Putamen (tissue), 1 donor: Measurements from ENCODE around the gene EIF1AX.
A peak's percentile ranks its signal among the peaks of the same experiment; 100 is the strongest.
"Not testable (repeated sequence)": the region's sequence is repeated elsewhere in the genome, so short reads cannot be mapped to it uniquely, and the experiment has no call there.

Source experiments
- DNase-seq: peaks from one replicate; pipeline ENCODE4 v3.0.0-alpha.2; 2016; ENCODE audit warnings: low spot score

The EIF1AX gene, protein sequence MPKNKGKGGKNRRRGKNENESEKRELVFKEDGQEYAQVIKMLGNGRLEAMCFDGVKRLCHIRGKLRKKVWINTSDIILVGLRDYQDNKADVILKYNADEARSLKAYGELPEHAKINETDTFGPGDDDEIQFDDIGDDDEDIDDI

DNA sequence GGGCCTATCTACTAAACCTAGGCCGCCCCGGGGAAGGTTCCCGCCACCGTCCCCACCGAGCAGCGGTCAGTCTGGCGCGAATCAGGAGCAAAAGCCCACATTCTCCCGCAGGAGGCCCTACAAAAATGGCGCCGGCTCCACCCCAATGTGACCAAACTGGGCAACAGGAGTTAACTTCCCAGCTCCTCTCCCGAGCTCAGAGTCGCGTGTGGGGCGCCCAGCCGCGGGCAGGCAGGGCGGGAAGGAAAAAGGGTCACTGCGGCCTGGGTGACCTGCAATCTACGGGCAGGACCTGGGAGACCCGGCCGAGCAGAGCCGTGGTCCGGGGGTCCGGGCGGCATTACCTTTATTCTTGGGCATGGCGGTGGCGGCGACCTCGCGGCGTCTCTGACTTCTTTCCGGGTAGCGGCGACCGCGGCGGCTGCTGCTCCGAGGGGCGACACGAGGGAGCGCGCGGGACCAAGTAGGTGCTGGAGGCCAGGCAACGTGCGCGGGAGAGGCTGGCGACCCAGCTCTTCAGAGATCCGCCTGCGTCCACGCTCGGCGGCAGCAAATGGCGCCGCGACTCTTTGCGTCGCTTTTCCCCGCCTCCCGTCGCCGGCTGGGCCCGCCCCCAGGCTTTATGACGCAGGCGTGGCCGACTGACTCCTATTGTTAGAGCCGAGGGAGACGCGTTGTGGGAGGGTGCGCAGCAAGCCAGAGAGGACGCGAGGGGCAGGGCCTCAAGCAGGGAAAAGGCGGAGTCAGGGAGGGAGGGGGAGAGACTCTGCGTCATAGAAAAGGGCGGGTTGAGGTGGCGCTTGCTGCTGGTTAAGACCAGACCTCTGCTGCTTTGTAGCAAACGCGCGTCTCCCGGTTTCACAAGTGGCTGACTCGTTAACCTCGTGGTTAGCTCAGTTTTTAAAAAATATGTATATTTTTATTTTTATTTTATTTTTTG is at the start of gene EIF1AX:
TSS of gene EIF1AX (minus strand) at position 558 of the 940 bp plus-strand sequence. CDS start at position 360, 198 bp downstream.
- peak; percentile 97 for DNase-seq

DNA sequence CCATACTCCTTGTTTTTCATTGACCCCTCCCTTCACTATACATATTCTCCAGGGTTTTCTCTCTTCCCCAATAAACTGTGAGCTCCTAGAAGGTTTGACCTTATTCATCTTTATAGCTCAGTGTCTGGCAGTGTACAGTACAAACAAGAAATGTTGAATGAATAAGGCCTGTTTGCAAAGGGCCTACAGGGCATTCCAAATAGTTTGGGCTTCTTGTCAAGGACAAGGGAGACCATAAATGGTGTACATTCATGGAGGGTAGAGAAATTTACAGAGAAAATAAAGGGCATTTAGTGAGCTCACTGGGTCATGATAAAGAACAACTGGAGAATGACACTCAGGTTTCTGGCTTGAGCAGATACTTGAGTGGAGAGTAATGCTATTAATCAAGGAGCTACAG is 47.5 kb upstream of the EIF1AX start:
- no peak for DNase-seq

DNA sequence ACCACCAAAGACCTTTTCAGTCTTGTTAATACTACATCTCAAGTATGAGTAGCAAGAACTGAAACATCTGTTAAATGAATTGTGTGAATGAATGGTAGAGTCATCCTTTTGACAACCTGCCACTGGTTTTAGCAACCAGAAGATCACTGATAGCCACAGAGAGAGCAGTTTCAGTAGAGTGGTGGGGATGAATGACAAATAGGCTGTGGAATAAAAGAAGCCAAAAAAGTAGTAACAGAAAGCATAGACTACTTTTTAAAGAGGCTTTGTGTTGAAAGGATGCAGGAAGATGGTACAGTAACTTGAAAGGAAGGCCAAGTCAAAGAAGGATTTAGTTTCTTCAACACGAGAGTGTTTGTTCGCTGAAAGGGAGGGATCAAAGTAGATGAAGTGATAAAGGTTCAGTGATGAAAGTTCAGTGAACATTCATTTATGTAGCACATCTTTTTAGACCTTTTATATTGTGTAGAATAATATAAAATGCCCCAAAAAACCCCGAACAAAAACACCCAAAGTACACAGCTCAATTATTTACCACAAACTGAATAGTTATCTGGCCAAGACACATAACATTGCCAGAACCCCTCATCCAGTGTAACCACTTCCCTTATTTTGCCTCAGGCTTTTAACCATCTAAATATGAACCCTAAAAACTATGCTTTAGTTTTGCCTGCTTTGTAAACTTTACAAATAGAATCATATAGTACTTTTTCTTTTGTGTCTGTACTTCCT is 40.1 kb upstream of the EIF1AX start:
- no peak for DNase-seq

DNA sequence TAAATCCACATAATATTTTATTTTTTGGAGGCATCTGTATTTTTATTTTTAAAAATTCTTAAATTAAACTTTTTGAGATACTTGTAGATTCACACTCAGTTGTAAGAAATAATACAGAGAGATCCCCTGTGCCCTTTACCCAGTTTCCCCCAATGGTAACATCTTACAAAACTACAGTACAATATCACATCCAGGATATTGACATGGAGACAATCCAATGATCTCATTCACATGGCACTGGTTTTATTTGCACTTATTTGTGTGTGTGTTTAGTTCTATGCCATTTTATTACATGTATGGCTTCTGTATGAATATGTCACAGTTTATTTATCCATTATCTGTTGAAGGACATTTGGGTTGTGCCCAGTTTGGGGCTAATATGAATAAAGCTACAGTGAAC is 35.5 kb upstream of the EIF1AX start:
- no peak for DNase-seq

DNA sequence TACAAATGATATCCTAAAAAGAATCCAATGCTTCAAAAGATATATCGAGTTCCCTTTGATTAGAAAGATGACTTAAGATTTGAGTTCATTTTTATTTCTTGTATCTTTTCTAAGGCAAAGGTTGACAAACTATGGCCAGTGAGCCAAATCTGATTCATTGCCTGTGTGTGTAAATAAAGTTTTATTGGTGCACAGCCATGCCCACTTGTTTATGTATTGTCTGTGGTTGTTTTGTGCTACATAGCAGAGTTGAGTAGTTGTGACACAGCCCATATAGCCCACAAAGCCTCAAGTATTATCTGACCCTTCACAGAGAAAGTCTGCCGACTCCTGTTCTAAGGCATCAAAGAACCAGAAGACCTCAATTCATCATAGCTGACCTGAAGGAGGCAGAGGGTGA is 32.2 kb upstream of the EIF1AX start:
- DNase-seq = no peak

DNA sequence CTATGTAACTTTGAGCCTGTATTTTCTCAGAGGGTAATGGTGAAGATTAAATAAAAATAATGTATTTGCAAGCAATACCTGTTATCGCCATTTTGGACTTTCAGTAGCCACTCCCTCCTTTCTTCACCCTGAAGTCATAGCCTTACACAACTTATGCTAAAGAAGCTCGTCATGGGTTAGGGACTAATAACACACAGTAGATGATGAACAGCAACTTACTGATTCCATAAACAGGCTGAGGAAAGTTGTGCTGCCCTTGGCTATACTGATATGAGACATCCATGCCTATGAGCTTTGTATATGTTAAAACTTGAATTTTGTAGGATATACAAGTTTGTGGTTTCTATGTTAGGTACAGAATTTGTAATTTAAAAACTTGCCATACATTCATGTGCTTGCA is 31.7 kb upstream of the EIF1AX start:
- no peak for DNase-seq

DNA sequence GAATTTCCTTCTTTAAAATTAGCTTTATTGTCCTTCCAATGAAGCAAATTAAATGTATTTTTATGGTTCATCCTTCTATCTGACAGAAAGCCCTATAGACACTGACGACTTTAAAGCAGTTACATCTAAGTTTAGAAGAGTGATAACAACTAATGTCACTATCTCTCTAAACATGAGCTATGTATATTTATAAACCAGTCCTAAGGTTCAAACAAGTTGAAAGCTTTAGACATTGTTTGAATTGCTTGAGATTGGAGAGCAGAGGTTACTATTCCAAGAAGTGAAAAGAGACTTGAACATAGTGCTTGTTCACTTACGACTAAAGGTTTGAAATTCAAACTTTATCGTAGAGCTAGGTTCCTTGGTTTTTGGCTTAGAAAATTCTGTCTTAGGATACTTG is 30.2 kb upstream of the EIF1AX start:
- DNase-seq = no peak

DNA sequence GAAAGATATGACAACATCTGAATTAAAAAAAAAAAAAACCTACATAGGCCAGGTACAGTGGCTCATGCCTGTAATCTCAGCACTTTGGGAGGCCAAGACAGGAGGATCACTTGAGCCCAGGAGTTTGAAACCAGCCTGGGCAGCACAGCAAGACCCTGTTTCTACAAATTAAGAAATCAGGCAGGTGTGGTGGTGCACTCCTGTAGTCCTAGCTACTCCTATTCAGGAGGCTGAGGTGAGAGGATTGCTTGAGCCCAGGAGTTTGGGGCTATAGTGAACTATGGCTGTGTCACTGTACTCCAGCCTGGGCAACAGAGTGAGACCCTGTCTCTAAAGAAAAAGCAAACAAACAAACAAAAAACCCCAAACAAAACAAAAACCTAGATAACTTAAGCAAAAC is 20.9 kb upstream of the EIF1AX start:
- DNase-seq = not testable (repeated sequence)

DNA sequence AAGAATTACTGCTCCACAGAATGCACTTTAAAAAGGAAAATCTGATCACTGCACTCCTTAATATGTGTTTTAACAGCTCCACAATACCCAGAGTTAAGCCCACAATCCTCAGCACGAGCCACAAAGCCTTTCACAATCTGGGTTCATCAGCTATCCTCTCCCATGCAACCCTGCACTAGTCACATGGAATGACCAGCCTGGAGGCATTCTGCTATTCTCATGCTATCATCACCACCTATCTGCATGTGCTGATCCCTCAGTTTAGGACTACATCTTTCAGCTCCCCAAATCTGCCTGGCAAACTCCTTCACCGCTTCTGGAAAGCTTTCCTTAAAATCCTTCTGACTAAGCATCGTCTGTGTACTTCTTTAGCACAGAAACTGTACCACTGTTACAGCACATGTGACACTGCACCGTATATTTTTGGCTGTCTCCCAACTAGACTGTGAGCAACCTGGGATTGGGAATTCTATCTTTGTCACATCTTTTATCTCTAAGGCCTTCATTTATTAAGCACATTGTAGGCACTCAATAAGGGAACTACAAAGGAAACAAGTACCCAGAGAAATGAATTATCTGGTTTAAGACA is 18.3 kb upstream of the EIF1AX start:
- peak; percentile 36 for DNase-seq

DNA sequence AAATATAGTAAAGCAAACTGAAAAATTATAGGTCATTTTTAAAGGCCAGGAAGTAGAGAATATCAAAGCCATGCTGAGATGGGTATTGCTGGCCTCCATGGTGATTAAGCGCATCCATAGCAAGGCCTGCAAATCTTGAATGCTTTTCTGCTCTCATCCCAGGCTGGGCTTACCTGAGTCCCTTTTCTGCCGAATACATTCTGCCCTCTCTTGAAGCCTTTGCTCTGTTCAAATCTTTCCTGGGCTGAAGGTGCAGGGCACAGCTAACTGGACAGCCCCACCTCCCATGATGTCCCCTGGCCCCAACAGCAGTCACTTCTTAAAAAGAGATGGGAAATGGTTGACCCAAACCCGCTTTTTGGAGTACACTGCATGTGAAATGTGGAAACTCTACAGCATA is 10.1 kb upstream of the EIF1AX start:
- DNase-seq = no peak

DNA sequence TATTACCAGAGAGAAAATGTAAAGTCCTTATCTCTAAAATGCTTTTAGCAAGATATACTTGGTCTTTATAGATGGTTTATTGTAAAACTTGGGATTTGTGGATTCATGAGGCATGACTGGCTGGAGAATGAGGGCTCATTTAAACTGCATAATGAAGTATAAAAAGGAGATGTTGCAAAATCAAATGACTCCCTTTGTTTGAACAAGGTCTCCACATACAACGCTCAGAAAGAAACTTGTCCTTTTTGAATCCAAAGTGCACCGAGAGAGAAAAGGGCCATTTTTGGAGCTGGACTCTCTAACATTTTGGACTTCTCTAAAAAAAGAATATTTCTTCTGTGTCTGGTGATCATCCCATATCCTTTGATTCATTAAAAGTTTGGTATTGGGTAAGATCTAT is 7.7 kb upstream of the EIF1AX start:
- no peak for DNase-seq

DNA sequence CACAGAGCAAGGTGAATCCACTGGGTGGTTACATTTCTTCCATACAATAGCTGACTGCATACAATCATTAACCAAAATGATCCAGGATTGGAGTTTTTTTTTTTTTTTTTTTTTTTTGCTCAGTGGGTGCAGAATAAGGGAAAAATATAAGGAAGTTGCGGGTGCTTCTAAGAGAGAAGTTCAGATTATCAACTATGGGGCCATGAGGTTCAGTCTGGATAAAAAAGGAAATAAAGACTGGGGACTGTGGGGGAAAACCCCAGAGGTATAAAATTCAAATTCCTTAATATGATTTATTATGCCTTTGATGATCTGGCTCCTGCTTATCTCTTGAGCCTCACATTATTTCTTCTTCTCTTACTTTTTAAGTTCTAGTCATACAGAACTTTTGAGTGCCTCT is 5.9 kb upstream of the EIF1AX start:
- DNase-seq = no peak

DNA sequence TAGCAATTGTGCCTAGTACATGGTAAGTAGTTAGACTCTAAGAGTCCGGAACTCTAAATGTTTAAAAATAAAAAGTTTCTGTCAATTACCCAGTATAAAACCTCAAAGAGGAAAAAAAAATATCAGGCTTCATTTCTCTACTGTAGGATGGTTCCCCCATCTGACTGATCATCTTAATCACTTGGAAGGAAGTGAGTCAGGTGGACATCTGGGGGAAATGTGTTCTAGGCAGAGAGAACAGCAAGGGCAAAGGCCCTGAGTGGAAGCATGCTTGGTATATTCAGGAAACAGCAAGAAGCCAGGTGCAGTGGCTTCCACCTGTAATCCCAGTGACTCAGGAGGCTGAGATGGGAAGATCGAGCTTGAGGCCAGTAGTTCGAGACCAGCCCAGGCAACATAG is 2.9 kb upstream of the EIF1AX start:
- no peak for DNase-seq

DNA sequence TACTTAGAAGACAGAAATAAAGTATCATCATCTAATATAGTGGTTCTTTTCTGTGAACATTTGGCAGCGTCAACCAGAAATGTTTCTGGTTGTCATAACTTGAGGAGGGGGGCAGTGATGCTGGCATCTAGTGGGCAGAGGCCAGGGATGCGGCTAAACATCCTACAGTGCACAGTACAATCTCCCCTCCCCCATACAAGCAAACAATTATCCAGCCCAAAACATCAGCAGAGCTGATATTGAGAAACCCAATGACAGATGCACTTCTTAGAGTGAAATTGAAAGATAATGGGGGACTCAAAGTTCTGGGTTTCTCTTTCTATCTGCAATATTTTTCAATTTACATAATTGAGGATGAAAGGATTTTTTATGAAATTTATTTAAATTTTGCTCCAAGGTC is 1.9 kb upstream of the EIF1AX start:
- DNase-seq = no peak

DNA sequence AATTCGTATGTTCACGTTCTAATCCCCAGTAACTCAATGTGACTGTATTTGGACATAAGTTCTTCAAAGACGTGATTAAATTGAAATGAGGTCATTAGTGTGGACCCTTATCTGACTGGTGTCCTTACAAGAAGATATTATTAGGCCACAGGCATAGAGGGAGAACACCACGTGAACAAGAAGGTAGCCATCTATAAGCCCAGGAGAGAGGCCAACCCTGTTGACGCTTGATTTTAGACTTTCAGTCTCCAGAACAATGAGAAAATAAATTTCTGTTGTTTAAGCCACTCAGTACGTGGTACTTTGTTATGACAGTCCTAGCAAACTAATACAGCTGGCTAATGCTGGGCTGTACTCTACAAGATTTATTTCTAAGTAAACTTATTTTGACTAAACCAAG is 1.5 kb upstream of the EIF1AX start:
- no peak for DNase-seq

DNA sequence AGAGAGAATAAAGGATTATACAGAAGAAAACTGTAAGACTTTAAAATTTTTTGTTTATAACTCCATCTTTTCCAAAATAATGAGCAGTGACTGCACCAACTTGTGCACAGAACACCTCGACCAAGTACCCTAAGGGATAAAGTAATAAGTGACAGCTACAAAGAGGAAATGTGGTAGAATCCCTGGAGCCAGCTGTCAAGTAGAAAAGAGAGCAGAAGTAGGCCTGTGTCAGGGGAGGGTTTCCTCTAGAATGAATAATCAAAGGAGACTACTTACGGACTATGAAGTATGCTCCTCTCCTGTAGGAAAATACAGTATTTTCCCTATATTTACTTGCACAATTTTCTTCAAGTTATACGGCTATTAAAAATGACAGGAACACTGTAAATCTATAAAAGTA is 1.2 kb downstream of the EIF1AX start:
- no peak for DNase-seq

DNA sequence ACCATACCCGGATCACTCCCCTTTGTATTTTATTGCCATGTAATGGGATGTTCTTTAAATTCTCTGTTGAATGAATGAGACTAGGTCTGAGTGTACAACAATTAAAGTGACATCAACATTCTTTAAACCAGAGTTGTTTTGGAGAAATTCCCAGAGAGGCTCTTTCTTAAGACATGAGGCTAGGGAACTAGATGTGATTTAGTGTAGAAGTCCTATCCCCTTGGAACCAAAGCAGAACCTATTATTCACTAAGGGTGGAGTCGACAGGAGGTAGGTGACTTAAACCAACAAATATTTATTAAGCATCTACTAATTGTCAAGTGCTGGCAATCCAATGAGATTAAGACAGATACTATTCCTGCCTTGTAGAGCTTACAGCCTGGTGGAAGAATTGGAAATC is 1.7 kb downstream of the EIF1AX start:
- no peak for DNase-seq

DNA sequence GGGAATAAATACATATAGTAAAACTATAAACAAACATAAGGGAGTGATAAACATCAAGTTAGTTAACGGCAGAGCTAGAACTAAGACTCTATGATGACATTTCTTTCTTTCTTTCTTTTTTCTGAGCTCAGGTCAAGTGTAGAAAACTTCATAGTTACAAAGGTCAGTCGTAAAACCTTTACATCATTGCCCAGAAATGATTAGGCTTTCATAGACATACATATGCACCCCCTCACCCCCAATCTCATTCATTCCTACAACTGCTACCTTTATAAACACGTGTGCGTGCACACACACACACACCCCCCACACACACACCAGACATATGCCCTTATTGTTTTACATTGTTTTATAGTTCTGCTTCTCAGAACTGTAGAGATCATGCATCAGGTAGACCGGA is 5.7 kb downstream of the EIF1AX start:
- DNase-seq = no peak

DNA sequence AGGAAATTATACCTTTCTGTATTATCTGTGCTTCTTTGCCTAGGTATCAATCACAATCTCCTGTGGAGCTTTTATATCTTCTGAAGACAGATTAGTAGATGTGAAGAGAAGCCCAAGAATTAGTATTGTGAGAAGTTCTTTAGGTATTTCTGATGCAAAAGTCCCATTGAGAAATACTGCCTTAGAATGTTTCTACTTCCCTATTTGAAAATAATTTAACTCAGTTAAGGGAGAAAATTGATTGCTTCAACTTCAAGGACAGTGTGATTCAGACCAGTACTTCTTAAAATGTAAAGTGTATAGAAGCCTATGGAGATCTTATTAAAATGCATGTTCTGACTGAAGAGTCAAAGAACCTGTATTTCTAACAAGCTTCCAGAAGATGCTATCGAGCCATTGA is 9.0 kb downstream of the EIF1AX start:
- DNase-seq = no peak

DNA sequence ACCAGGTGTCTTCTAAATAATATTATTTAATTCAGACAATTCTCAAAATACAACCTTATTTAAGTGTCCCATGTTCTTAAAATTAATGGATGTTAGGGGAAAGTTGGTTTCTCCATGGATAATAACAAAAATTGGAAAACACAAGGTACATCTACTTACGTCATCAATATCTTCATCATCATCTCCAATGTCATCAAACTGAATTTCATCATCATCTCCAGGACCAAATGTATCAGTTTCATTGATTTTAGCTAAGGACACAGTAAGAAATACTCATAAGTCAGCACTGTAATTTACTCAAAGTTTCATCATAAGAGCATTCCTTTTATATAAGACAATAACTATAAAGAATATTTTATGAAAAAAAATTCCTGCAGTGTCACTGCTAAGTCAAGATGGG is 11.3 kb downstream of the EIF1AX start:
- no peak for DNase-seq

DNA sequence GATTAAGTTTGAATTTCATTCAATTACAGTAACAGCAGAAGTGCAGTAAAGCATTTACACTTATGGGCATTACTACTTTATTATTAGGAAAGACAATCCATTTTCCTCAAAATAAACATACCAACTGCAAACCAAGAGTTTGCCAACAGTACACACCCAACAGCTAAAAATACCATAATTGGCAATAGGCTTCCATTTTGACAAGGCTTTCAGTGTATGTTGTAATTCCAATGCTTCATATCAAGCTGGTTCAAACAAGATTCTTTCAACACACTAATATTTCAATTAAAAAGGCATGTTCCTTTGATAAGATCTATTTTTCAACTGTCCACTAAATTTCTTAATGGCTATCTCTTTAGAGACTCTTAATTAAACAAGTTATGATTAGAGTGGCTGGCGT is 12.1 kb downstream of the EIF1AX start:
- no peak for DNase-seq

DNA sequence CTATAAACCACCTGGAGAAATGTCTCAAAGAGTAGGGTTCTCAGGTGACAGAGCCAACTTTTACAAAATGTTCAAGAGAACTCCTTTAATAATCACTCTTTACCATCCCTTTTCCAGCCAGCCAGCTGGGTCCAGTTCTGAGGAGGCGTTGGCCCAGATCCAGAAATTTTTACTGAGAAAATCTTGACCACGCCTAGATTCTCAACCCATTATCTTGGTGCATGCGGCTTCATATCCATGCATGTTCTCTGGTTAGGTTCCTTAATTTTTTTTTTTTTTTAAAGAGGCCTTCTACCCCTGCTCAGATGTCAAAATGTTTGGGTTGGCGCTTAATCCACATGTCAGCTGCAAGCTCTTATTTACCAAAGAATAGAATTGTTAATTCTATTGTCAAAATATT is 13.0 kb downstream of the EIF1AX start:
- no peak for DNase-seq

DNA sequence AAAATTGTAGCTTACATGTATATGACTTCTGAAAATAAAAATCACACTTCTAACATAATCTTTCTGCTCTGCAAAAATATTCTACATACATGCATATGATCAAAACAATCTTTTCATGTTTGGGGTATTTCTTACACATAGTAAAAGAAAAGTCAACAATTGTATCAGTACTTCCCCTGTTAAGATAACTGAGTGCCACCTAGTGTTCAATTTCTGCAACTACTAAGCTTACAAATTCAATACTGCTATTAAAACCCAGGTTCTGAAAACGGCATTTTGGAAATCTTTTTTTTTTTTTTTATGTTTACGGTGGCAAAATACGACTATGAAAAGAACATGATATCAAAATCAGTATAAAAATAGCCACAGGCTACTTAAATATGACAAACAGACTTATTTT is 14.2 kb downstream of the EIF1AX start:
- not testable (repeated sequence) for DNase-seq
